Keratinocyte (primary cell): ENCODE measurements around the gene SETD4. TPM values are rescaled to one million over a fixed set of nuclear protein-coding genes. Genes with fewer than 3 reads are reported as not detected.

Experiments used
- DNase-seq: peaks from one replicate; pipeline ENCODE4 v3.0.0-alpha.2; 2011; ENCODE audit warnings: low read depth, missing footprints, low spot score
- FAIRE-seq: peaks from 2 replicates; lab custom pipeline; 2011; peaks lifted over from hg19 to GRCh38; lab: Jason Lieb, UNC
- H2AFZ ChIP-seq: 2 replicates; pipeline ENCODE4 v1.6.0; 2012; ENCODE audit warnings: low read length, control low read depth, inconsistent platforms; ENCODE audit not compliant: control insufficient read depth
- H3K27ac ChIP-seq: 2 replicates; pipeline ENCODE4 v1.5.1; 2011; ENCODE audit warnings: low read length; ENCODE audit not compliant: control insufficient read depth, insufficient read depth
- H3K27me3 ChIP-seq: 3 replicates; pipeline ENCODE4 v1.6.0; 2011; ENCODE audit warnings: low read length; ENCODE audit not compliant: control insufficient read depth, insufficient read depth; ENCODE audit errors: extremely low read depth
- H3K36me3 ChIP-seq, 2 experiments: 2 replicates in 1 of 2; 3 replicates in 1 of 2; pipeline ENCODE4 v1.5.1; 2011; ENCODE audit warnings: low read length in 2 of 2, mild to moderate bottlenecking in 1 of 2; ENCODE audit not compliant: control insufficient read depth in 2 of 2, insufficient read depth in 2 of 2; ENCODE audit errors: extremely low read depth in 1 of 2
- H3K4me1 ChIP-seq: 3 replicates; pipeline ENCODE4 v1.5.1; 2011; ENCODE audit warnings: low read length; ENCODE audit not compliant: control insufficient read depth, insufficient read depth; ENCODE audit errors: extremely low read depth
- H3K4me2 ChIP-seq: 3 replicates; pipeline ENCODE4 v1.6.0; 2011; ENCODE audit warnings: low read depth, low read length; ENCODE audit not compliant: control insufficient read depth, insufficient read depth; ENCODE audit errors: extremely low read depth
- H3K4me3 ChIP-seq, 3 experiments: fragments of 200-600 bp in 1 of 3; sonication (generic) in 1 of 3; 2 replicates in 2 of 3; 3 replicates in 1 of 3; pipeline ENCODE4 v1.5.1; 2011 to 2016; ENCODE audit warnings: low read length in 3 of 3, mild to moderate bottlenecking in 3 of 3, control low read depth in 2 of 3, inconsistent platforms in 1 of 3, low read depth in 1 of 3, mixed read lengths in 1 of 3, mixed run types in 1 of 3, moderate library complexity in 1 of 3; ENCODE audit not compliant: control insufficient read depth in 2 of 3, insufficient read depth in 2 of 3; ENCODE audit errors: extremely low read depth in 1 of 3
- H3K79me2 ChIP-seq: 2 replicates; pipeline ENCODE4 v1.6.0; 2012; ENCODE audit warnings: low read length; ENCODE audit not compliant: control insufficient read depth, insufficient read depth
- H3K9ac ChIP-seq: 3 replicates; pipeline ENCODE4 v1.6.0; 2011; ENCODE audit warnings: low read length; ENCODE audit not compliant: control insufficient read depth, insufficient read depth; ENCODE audit errors: extremely low read depth
- H3K9me1 ChIP-seq: 3 replicates; pipeline ENCODE4 v1.6.0; 2011; ENCODE audit warnings: low read length; ENCODE audit not compliant: control insufficient read depth, insufficient read depth; ENCODE audit errors: extremely low read depth
- H3K9me3 ChIP-seq: 2 replicates; pipeline ENCODE4 v1.5.1; 2012; ENCODE audit warnings: low read depth, low read length; ENCODE audit not compliant: control insufficient read depth
- H4K20me1 ChIP-seq: 3 replicates; pipeline ENCODE4 v1.6.0; 2011; ENCODE audit warnings: low read length; ENCODE audit not compliant: control insufficient read depth, insufficient read depth; ENCODE audit errors: extremely low read depth
- CTCF ChIP-seq, 3 experiments: IDR thresholded peaks in 1 of 3; conservative IDR thresholded peaks in 1 of 3; optimal IDR thresholded peaks in 1 of 3; 2 replicates in 2 of 3; 3 replicates in 1 of 3; pipeline versions ENCODE3 to v1.5.1; 2011; ENCODE audit warnings: low read length in 3 of 3, mild to moderate bottlenecking in 3 of 3, moderate library complexity in 2 of 3, control low read depth in 1 of 3, inconsistent platforms in 1 of 3; ENCODE audit not compliant: insufficient read depth in 2 of 3; ENCODE audit errors: extremely low read depth in 1 of 3
- EZH2 ChIP-seq: IDR thresholded peaks from one replicate; pipeline ENCODE4 v1.6.1; 2012; ENCODE audit warnings: inconsistent platforms, mild to moderate bottlenecking, low read length, moderate library complexity
- dilution Hi-C: fragments of 300-500 bp; cut with MboI; formaldehyde crosslinking; loops from one replicate; pipeline ENCODE4 v1.7.0; 2020; ENCODE audit warnings: low sequenced_read_pairs; ENCODE audit not compliant: extremely low pct_ligation_motif_present
- polyA plus RNA-seq, 5 experiments: library from polyadenylated mRNA; depleted of rRNA in 3 of 5; stranded (reverse) in 3 of 5; stranded (forward) in 1 of 5; unstranded in 1 of 5; fragments of >200 nt; gene quantifications; 1 replicate in 1 of 5; 2 replicates in 3 of 5; 3 replicates in 1 of 5; pipeline versions ENCODE4 v1.2.1 to v1.2.3, GENCODE V29; 2011 to 2012; ENCODE audit warnings: missing spikeins in 2 of 5, low read depth in 1 of 5, low replicate concordance in 1 of 5

SETD4 gene
- polyA plus RNA-seq, 1 donor (not counting 4 experiments of a cell fraction or from before 2014, with no cell fraction given): 16.8 TPM

GRCh38 chr21:35988416-35989137 lies 71.7 kb downstream of the SETD4 start:
- H3K4me2 ChIP-seq: no peak overlapping the region

GRCh38 chr21:35987475-35987874 lies 72.9 kb downstream of the SETD4 start:
- Histone ChIP-seq H3K9me3 (no peaks in the 10 kb centered on the region), H3K9ac (no peak overlapping the region), H3K4me3 (no peak overlapping the region), H3K4me1 (no peaks in the 10 kb centered on the region), H3K79me2 (no peaks in the 10 kb centered on the region), H3K27me3 (peaks cover 17% of the 10 kb centered on the region), H2AFZ (no peak overlapping the region), H3K4me2 (no peak overlapping the region), H3K36me3 (no peaks in the 10 kb centered on the region), H4K20me1 (no peaks in the 10 kb centered on the region), H3K27ac (no peak overlapping the region), H3K9me1 (no peaks in the 10 kb centered on the region)
- FAIRE-seq: no peak
- no peak for TF ChIP-seq CTCF (optimal IDR thresholded peaks at IDR 0.05 in 1 of 3, IDR thresholded peaks at IDR 0.05 in 1 of 3, conservative IDR thresholded peaks at IDR 0.05 in 1 of 3; ENCODE audit: extremely low read depth in 1 of 3, insufficient read depth in 2 of 3, low read length in 3 of 3)
- no peak for TF ChIP-seq EZH2
- dilution Hi-C loops: no loop called here
- no peak for DNase-seq

More at GRCh38 chr21:35988416-35989137, 71.7 kb downstream of the SETD4 start:
- Histone ChIP-seq H3K9me3 (no peaks in the 10 kb centered on the region), H3K9ac (no peak overlapping the region), H3K4me3 (no peak overlapping the region), H3K9me1 (no peaks in the 10 kb centered on the region), H3K36me3 (no peaks in the 10 kb centered on the region), H2AFZ (no peak overlapping the region), H3K4me1 (no peaks in the 10 kb centered on the region), H3K27ac (no peak overlapping the region), H3K27me3 (peaks cover 17% of the 10 kb centered on the region), H4K20me1 (no peaks in the 10 kb centered on the region), H3K79me2 (no peaks in the 10 kb centered on the region)
- FAIRE-seq (no peak), DNase-seq (no peak)
- dilution Hi-C loops: no loop called here
- TF ChIP-seq EZH2 (no peak), CTCF (optimal IDR thresholded peaks at IDR 0.05 in 1 of 3, IDR thresholded peaks at IDR 0.05 in 1 of 3, conservative IDR thresholded peaks at IDR 0.05 in 1 of 3; ENCODE audit: extremely low read depth in 1 of 3, insufficient read depth in 2 of 3, low read length in 3 of 3) (no peak)
